Astrocyte (in vitro differentiated cells and primary cell): ENCODE data around the gene CARS2. TPM values are rescaled to one million over a fixed set of nuclear protein-coding genes. Genes with fewer than 3 reads are reported as not detected.

Source experiments
- DNase-seq: peaks from one replicate; pipeline ENCODE4 v3.0.0-alpha.2; 2010; ENCODE audit warnings: low read depth
- FAIRE-seq: peaks from 2 replicates; lab custom pipeline; 2011; peaks lifted over from hg19 to GRCh38; lab: Jason Lieb, UNC
- H2AFZ ChIP-seq: 2 replicates; pipeline ENCODE4 v1.6.0; 2012; ENCODE audit warnings: low read depth, low read length, inconsistent platforms
- H3K27ac ChIP-seq: 2 replicates; pipeline ENCODE4 v1.5.1; 2011; ENCODE audit warnings: low read depth, low read length, inconsistent platforms
- H3K27me3 ChIP-seq: 2 replicates; pipeline ENCODE4 v1.6.0; 2011; ENCODE audit warnings: low read length, inconsistent platforms; ENCODE audit not compliant: insufficient read depth
- H3K36me3 ChIP-seq: 2 replicates; pipeline ENCODE4 v1.5.1; 2011; ENCODE audit warnings: low read length, inconsistent platforms; ENCODE audit not compliant: insufficient read depth
- H3K4me1 ChIP-seq: 2 replicates; pipeline ENCODE4 v1.5.1; 2011; ENCODE audit warnings: low read length, inconsistent platforms; ENCODE audit not compliant: insufficient read depth
- H3K4me2 ChIP-seq: 2 replicates; pipeline ENCODE4 v1.6.0; 2012; ENCODE audit warnings: low read length, inconsistent platforms
- H3K4me3 ChIP-seq: 2 replicates; pipeline ENCODE4 v1.5.1; 2011; ENCODE audit warnings: low read depth, mild to moderate bottlenecking, low read length, inconsistent platforms; ENCODE audit not compliant: insufficient read depth
- H3K79me2 ChIP-seq: 2 replicates; pipeline ENCODE4 v1.6.0; 2012; ENCODE audit warnings: mild to moderate bottlenecking, low read length, inconsistent platforms; ENCODE audit not compliant: insufficient read depth
- H3K9ac ChIP-seq: 2 replicates; pipeline ENCODE4 v1.6.0; 2012; ENCODE audit warnings: mild to moderate bottlenecking, low read length, inconsistent platforms
- H3K9me3 ChIP-seq: 2 replicates; pipeline ENCODE4 v1.5.1; 2012; ENCODE audit warnings: low read depth, mild to moderate bottlenecking, low read length, inconsistent platforms; ENCODE audit not compliant: insufficient read depth
- H4K20me1 ChIP-seq: 2 replicates; pipeline ENCODE4 v1.6.0; 2012; ENCODE audit warnings: low read length, inconsistent platforms; ENCODE audit not compliant: insufficient read depth
- H3K27ac Mint-ChIP-seq: one replicate; pipeline ENCODE4 v1.8.0; 2021; ENCODE audit warnings: mild to moderate bottlenecking, mixed read lengths; ENCODE audit not compliant: unreplicated experiment
- H3K27me3 Mint-ChIP-seq: one replicate; pipeline ENCODE4 v1.8.0; 2021; ENCODE audit warnings: low read depth, mixed read lengths; ENCODE audit not compliant: unreplicated experiment
- H3K36me3 Mint-ChIP-seq: one replicate; pipeline ENCODE4 v1.8.0; 2021; ENCODE audit warnings: low read depth, mixed read lengths; ENCODE audit not compliant: unreplicated experiment
- H3K4me1 Mint-ChIP-seq: one replicate; pipeline ENCODE4 v1.8.0; 2021; ENCODE audit warnings: low read depth, mixed read lengths; ENCODE audit not compliant: unreplicated experiment
- H3K4me3 Mint-ChIP-seq: one replicate; pipeline ENCODE4 v1.8.0; 2021; ENCODE audit warnings: mild to moderate bottlenecking, moderate library complexity, mixed read lengths; ENCODE audit not compliant: unreplicated experiment
- H3K9me3 Mint-ChIP-seq: one replicate; pipeline ENCODE4 v1.8.0; 2021; ENCODE audit warnings: mild to moderate bottlenecking, mixed read lengths; ENCODE audit not compliant: unreplicated experiment
- EZH2 ChIP-seq: IDR thresholded peaks from 2 replicates; pipeline ENCODE4 v1.6.1; 2012; ENCODE audit warnings: mild to moderate bottlenecking, low read length, inconsistent platforms; ENCODE audit not compliant: insufficient read depth
- total RNA-seq: library from RNA; stranded (reverse); gene quantifications from 2 replicates; pipeline ENCODE4 v1.2.1, GENCODE V29; 2021
- TF ChIP-seq, protein P1 (sequence below): IDR thresholded peaks from 2 replicates; pipeline ENCODE4 v1.5.1; 2011; ENCODE audit warnings: low read depth, mild to moderate bottlenecking, inconsistent platforms, low read length, moderate library complexity; ENCODE audit not compliant: insufficient read depth

The CARS2 gene
- total RNA-seq, 1 donor from 2014 or later = 51.4 TPM

DNA sequence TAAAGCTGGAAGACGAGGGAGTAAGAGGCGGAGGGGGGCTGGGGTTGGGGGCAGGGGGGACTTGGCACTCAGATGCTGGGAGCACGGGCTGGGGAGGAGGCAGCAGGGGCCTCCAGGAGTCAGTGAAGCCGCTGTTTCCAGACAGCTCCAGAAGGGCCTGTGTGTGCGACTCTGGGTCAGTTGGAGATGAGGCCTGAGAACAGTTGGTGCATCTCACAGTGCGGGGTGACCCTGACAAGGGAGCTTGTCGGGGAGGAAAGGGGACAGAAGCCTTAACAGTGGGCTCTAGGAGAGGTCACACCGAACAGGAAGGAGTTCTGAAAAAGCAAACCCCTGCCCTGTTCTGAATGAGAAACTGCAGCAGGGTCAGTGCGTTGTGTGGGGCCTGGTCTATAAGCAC is 79.4 kb downstream of the CARS2 start:
- H3K9me3 ChIP-seq = no peaks in the 10 kb centered on the region
- Mint-ChIP-seq H3K27me3 (no peaks in the 10 kb centered on the region), H3K36me3 (peaks cover 16% of the 10 kb centered on the region), H3K4me3 (no peak overlapping the region), H3K4me1 (peaks cover 38% of the 10 kb centered on the region), H3K9me3 (no peaks in the 10 kb centered on the region), H3K27ac (no peak overlapping the region)
- no peak overlapping the region for H3K4me2 ChIP-seq
- no peak overlapping the region for H3K27ac ChIP-seq
- H3K36me3 ChIP-seq = peaks cover 3% of the 10 kb centered on the region
- no peak overlapping the region for H3K9ac ChIP-seq
- no peak for DNase-seq
- peaks cover 97% of the 10 kb centered on the region for H3K79me2 ChIP-seq
- no peaks in the 10 kb centered on the region for H3K27me3 ChIP-seq
- H3K4me3 ChIP-seq = no peak overlapping the region
- H2AFZ ChIP-seq = no peak overlapping the region
- peaks cover 15% of the 10 kb centered on the region for H3K4me1 ChIP-seq
- H4K20me1 ChIP-seq = peaks cover 90% of the 10 kb centered on the region
- FAIRE-seq = no peak
- TF ChIP-seq, protein P1, sequence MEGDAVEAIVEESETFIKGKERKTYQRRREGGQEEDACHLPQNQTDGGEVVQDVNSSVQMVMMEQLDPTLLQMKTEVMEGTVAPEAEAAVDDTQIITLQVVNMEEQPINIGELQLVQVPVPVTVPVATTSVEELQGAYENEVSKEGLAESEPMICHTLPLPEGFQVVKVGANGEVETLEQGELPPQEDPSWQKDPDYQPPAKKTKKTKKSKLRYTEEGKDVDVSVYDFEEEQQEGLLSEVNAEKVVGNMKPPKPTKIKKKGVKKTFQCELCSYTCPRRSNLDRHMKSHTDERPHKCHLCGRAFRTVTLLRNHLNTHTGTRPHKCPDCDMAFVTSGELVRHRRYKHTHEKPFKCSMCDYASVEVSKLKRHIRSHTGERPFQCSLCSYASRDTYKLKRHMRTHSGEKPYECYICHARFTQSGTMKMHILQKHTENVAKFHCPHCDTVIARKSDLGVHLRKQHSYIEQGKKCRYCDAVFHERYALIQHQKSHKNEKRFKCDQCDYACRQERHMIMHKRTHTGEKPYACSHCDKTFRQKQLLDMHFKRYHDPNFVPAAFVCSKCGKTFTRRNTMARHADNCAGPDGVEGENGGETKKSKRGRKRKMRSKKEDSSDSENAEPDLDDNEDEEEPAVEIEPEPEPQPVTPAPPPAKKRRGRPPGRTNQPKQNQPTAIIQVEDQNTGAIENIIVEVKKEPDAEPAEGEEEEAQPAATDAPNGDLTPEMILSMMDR = no peak
- no peak for TF ChIP-seq EZH2

DNA sequence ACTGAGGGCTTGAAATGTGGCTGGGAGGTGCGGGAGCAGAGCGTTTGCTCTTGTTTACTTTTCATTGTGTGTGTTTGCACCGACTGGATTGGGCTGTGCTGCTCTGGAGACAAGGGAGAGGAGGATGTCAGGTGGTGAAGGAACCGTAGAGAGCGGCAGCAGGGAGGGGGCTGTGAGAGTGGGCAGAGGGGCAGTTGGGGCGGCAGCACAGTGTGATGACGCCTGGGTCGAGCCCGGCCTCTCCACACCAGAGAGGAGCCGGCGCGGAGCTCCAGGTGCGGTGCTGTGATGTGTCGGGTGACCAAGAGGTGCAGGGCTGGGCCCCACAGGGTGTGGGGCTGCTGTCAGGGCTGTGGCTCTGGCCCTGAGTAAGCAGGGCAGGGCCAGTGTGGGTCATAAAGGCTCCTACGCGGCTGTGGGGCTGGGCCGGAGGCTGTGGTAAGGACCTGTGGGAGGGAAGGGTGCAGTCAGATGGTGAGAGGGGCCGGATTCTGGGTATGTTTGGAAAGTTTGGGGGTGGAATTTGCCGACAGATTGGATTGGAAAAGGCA is 80.1 kb downstream of the CARS2 start:
- Histone ChIP-seq H3K27ac (no peak overlapping the region), H3K4me2 (no peak overlapping the region), H4K20me1 (peaks cover 90% of the 10 kb centered on the region), H3K36me3 (peaks cover 3% of the 10 kb centered on the region), H3K9me3 (no peaks in the 10 kb centered on the region), H3K79me2 (peaks cover 97% of the 10 kb centered on the region), H3K27me3 (no peaks in the 10 kb centered on the region), H3K4me3 (no peak overlapping the region), H3K9ac (no peak overlapping the region), H2AFZ (no peak overlapping the region), H3K4me1 (peaks cover 15% of the 10 kb centered on the region)
- Mint-ChIP-seq H3K36me3 (peaks cover 13% of the 10 kb centered on the region), H3K4me1 (peaks cover 38% of the 10 kb centered on the region), H3K27ac (no peak overlapping the region), H3K27me3 (no peaks in the 10 kb centered on the region), H3K9me3 (no peaks in the 10 kb centered on the region), H3K4me3 (peak overlapping the region; percentile 29)
- no peak for DNase-seq
- no peak for TF ChIP-seq EZH2
- TF ChIP-seq, protein P1 = no peak
- FAIRE-seq = no peak
